ENCODE measurements around the gene TIMP2.

DNA sequence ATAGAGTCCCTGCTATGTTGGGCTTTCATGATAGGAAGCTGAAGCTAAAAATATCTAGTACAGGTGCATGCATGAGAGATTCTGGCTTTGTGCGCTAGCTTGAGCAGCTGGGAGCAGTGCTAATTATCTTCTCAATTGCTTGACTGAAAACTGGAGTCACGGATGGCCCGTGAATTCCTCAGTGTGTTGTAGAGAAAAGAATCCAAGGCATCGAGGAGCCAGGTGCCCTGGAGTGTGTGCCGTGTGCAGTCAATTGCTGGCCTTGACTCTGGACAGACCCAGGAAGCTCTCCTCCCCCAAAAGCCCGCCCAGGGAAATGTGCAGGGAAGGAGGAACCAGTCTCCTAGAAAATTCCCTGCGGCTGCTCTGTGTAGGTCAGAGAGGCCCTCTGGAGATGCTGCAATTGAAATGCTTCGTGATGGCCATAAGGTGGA, 40.3 kb upstream of the TIMP2 start:
- TF ChIP-seq CTCF (IDR thresholded peaks at IDR 0.05) (no peak), POLR2A (IDR thresholded peaks at IDR 0.05) (no peak)

Measured in uterus (tissue), 2 donors.